Measurements from ENCODE around the gene RANBP17.
"Not testable (repeated sequence)": the region's sequence is repeated elsewhere in the genome, so short reads cannot be mapped to it uniquely, and the experiment has no call there.

RANBP17 gene

GRCh38 chr5:171295801-171296200, 434.0 kb downstream of the RANBP17 start:
- 93% methylated on average over 4 to 5 of the region's 5 CpGs for WGBS, 2 experiments
- H3K9me3 ChIP-seq (ENCODE audit: control insufficient read depth, low read length): no peaks in the 10 kb centered on the region
- no peaks in the 10 kb centered on the region for H3K27me3 ChIP-seq (ENCODE audit: control insufficient read depth, insufficient read depth, low read length, poor library complexity, severe bottlenecking)
- no peak overlapping the region for H3K27ac ChIP-seq (ENCODE audit: insufficient read depth, low read depth, low read length, poor library complexity, severe bottlenecking)
- H3K4me1 ChIP-seq (ENCODE audit: control insufficient read depth, insufficient read depth, low read length): no peaks in the 10 kb centered on the region
- no peaks in the 10 kb centered on the region for H3K36me3 ChIP-seq (ENCODE audit: control insufficient read depth, insufficient read depth, low read length)
- no peak overlapping the region for H3K4me3 ChIP-seq (ENCODE audit: insufficient read depth, low read depth, low read length)

- H3K9me3 ChIP-seq (ENCODE audit: control insufficient read depth, low read length); H3K36me3 ChIP-seq (ENCODE audit: control insufficient read depth, insufficient read depth, low read length); H3K27ac ChIP-seq (ENCODE audit: insufficient read depth, low read depth, low read length, poor library complexity, severe bottlenecking); H3K4me3 ChIP-seq (ENCODE audit: insufficient read depth, low read depth, low read length); H3K4me1 ChIP-seq (ENCODE audit: control insufficient read depth, insufficient read depth, low read length); H3K27me3 ChIP-seq (ENCODE audit: control insufficient read depth, insufficient read depth, low read length, poor library complexity, severe bottlenecking): not testable (repeated sequence)
- WGBS, 2 experiments: 91 to 93% methylated on average over 6 of the region's 6 CpGs
These were observed 436.1 kb downstream of the RANBP17 start for GRCh38 chr5:171297941-171298340.

GRCh38 chr5:171299228-171299627, 437.4 kb downstream of the RANBP17 start:
- H3K27ac ChIP-seq (ENCODE audit: insufficient read depth, low read depth, low read length, poor library complexity, severe bottlenecking): no peak overlapping the region
- no peaks in the 10 kb centered on the region for H3K4me1 ChIP-seq (ENCODE audit: control insufficient read depth, insufficient read depth, low read length)
- peaks cover 21% of the 10 kb centered on the region for H3K27me3 ChIP-seq (ENCODE audit: control insufficient read depth, insufficient read depth, low read length, poor library complexity, severe bottlenecking)
- WGBS, 2 experiments: 93% methylated on average over 4 of the region's 4 CpGs
- no peaks in the 10 kb centered on the region for H3K9me3 ChIP-seq (ENCODE audit: control insufficient read depth, low read length)
- H3K36me3 ChIP-seq (ENCODE audit: control insufficient read depth, insufficient read depth, low read length): no peaks in the 10 kb centered on the region
- no peak overlapping the region for H3K4me3 ChIP-seq (ENCODE audit: insufficient read depth, low read depth, low read length)

GRCh38 chr5:171299851-171300250, 438.0 kb downstream of the RANBP17 start:
- Histone ChIP-seq H3K27me3 (ENCODE audit: control insufficient read depth, insufficient read depth, low read length, poor library complexity, severe bottlenecking) (peaks cover 27% of the 10 kb centered on the region), H3K4me3 (ENCODE audit: insufficient read depth, low read depth, low read length) (no peak overlapping the region), H3K4me1 (ENCODE audit: control insufficient read depth, insufficient read depth, low read length) (no peaks in the 10 kb centered on the region), H3K9me3 (ENCODE audit: control insufficient read depth, low read length) (no peaks in the 10 kb centered on the region), H3K36me3 (ENCODE audit: control insufficient read depth, insufficient read depth, low read length) (no peaks in the 10 kb centered on the region), H3K27ac (ENCODE audit: insufficient read depth, low read depth, low read length, poor library complexity, severe bottlenecking) (no peak overlapping the region)
- WGBS, 2 experiments: 90 to 91% methylated on average over 2 of the region's 2 CpGs

- Histone ChIP-seq H3K36me3 (ENCODE audit: control insufficient read depth, insufficient read depth, low read length) (no peaks in the 10 kb centered on the region), H3K9me3 (ENCODE audit: control insufficient read depth, low read length) (no peaks in the 10 kb centered on the region), H3K27ac (ENCODE audit: insufficient read depth, low read depth, low read length, poor library complexity, severe bottlenecking) (no peak overlapping the region), H3K27me3 (ENCODE audit: control insufficient read depth, insufficient read depth, low read length, poor library complexity, severe bottlenecking) (peaks cover 32% of the 10 kb centered on the region), H3K4me1 (ENCODE audit: control insufficient read depth, insufficient read depth, low read length) (no peaks in the 10 kb centered on the region), H3K4me3 (ENCODE audit: insufficient read depth, low read depth, low read length) (no peak overlapping the region)
- WGBS, 2 experiments: 91 to 95% methylated on average over 7 of the region's 7 CpGs
These were observed 438.5 kb downstream of the RANBP17 start for GRCh38 chr5:171300358-171300757.

GRCh38 chr5:171306166-171306565, 444.3 kb downstream of the RANBP17 start:
- H3K36me3 ChIP-seq (ENCODE audit: control insufficient read depth, insufficient read depth, low read length): no peaks in the 10 kb centered on the region
- no peak overlapping the region for H3K27ac ChIP-seq (ENCODE audit: insufficient read depth, low read depth, low read length, poor library complexity, severe bottlenecking)
- no peak overlapping the region for H3K4me3 ChIP-seq (ENCODE audit: insufficient read depth, low read depth, low read length)
- H3K4me1 ChIP-seq (ENCODE audit: control insufficient read depth, insufficient read depth, low read length): peaks cover 19% of the 10 kb centered on the region
- WGBS, 2 experiments: 47 to 56% methylated on average over 5 to 6 of the region's 6 CpGs
- no peaks in the 10 kb centered on the region for H3K9me3 ChIP-seq (ENCODE audit: control insufficient read depth, low read length)
- peaks cover 90% of the 10 kb centered on the region for H3K27me3 ChIP-seq (ENCODE audit: control insufficient read depth, insufficient read depth, low read length, poor library complexity, severe bottlenecking)

- Histone ChIP-seq H3K27ac (ENCODE audit: insufficient read depth, low read depth, low read length, poor library complexity, severe bottlenecking) (no peak overlapping the region), H3K27me3 (ENCODE audit: control insufficient read depth, insufficient read depth, low read length, poor library complexity, severe bottlenecking) (peaks cover 98% of the 10 kb centered on the region), H3K4me3 (ENCODE audit: insufficient read depth, low read depth, low read length) (no peak overlapping the region), H3K36me3 (ENCODE audit: control insufficient read depth, insufficient read depth, low read length) (no peaks in the 10 kb centered on the region), H3K9me3 (ENCODE audit: control insufficient read depth, low read length) (no peaks in the 10 kb centered on the region), H3K4me1 (ENCODE audit: control insufficient read depth, insufficient read depth, low read length) (peaks cover 19% of the 10 kb centered on the region)
- 11 to 12% methylated on average over 8 to 10 of the region's 10 CpGs for WGBS, 2 experiments
These were observed 445.2 kb downstream of the RANBP17 start for GRCh38 chr5:171306781-171307591.

- WGBS, 2 experiments: 15% methylated on average over 42 of the region's 42 CpGs
- no peak overlapping the region for H3K27ac ChIP-seq (ENCODE audit: insufficient read depth, low read depth, low read length, poor library complexity, severe bottlenecking)
- no peaks in the 10 kb centered on the region for H3K36me3 ChIP-seq (ENCODE audit: control insufficient read depth, insufficient read depth, low read length)
- H3K4me3 ChIP-seq (ENCODE audit: insufficient read depth, low read depth, low read length): no peak overlapping the region
- no peaks in the 10 kb centered on the region for H3K9me3 ChIP-seq (ENCODE audit: control insufficient read depth, low read length)
- peaks cover 19% of the 10 kb centered on the region for H3K4me1 ChIP-seq (ENCODE audit: control insufficient read depth, insufficient read depth, low read length)
- peaks cover 100% of the 10 kb centered on the region for H3K27me3 ChIP-seq (ENCODE audit: control insufficient read depth, insufficient read depth, low read length, poor library complexity, severe bottlenecking)
These were observed 446.1 kb downstream of the RANBP17 start for GRCh38 chr5:171307789-171308452.

- Histone ChIP-seq H3K4me3 (ENCODE audit: insufficient read depth, low read depth, low read length) (peak within 1 kb of the TSS; percentile 16), H3K27me3 (ENCODE audit: control insufficient read depth, insufficient read depth, low read length, poor library complexity, severe bottlenecking) (peaks cover 100% of the 10 kb centered on the region), H3K4me1 (ENCODE audit: control insufficient read depth, insufficient read depth, low read length) (peaks cover 19% of the 10 kb centered on the region), H3K27ac (ENCODE audit: insufficient read depth, low read depth, low read length, poor library complexity, severe bottlenecking) (no peak within 1 kb of the TSS), H3K36me3 (ENCODE audit: control insufficient read depth, insufficient read depth, low read length) (no peaks in the 10 kb centered on the region), H3K9me3 (ENCODE audit: control insufficient read depth, low read length) (no peaks in the 10 kb centered on the region)
- WGBS, 2 experiments: 3 to 4% methylated on average over 73 of the region's 73 CpGs
These were observed 446.8 kb downstream of the RANBP17 start, which contains the start of gene TLX3 for GRCh38 chr5:171308453-171309275. Gene TLX3, plus strand, starts transcription at chr5:171309248. Its CDS starts 118 bp downstream, at chr5:171309366.
